ENCODE results near the gene RASGEF1C. TPM values are rescaled to one million over a fixed set of nuclear protein-coding genes. Genes with fewer than 3 reads are reported as not detected.

Gene RASGEF1C
- total RNA-seq, 1 experiment from 2014 or later: 0.29 TPM

DNA sequence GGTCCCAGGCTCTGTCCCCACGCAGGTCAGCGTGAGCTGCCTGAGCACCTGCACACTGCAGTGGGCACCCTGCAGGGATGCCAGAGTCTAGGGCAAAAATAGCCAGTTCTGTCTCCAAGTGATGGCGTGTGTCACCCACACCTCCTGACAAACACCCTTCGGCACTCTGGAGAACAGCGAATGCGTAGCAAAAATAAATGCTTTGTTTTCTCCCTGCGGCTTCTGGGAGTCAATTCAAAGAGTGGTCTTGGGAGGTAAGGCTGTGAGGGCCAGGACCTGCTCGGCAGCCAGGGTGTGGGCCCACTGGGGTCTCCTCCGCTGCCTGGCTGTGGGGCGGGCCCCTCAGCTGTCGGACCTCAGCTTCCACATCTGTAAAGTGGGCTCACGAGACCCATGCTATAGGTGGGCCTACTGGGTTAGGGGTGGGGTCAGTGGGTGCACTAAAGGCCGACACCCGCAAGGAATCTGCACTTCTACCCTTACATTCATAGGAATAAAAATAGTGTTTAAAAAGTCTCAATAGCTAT, 37.4 kb downstream of the RASGEF1C start:
- no peaks in the 10 kb centered on the region for H3F3A ChIP-seq (ENCODE audit: low read length, unreplicated experiment)
- H3K4me2 ChIP-seq (ENCODE audit: low read length): no peak overlapping the region
- H3K4me1 ChIP-seq (ENCODE audit: insufficient read depth, low read length): no peaks in the 10 kb centered on the region
- no peaks in the 10 kb centered on the region for H3K9me3 ChIP-seq (ENCODE audit: low read length)
- no peaks in the 10 kb centered on the region for H3K79me2 ChIP-seq (ENCODE audit: low read length)
- POLR2A ChIA-PET (ENCODE audit: unreplicated experiment): no interaction called here
- no TSS peak for BruUV-seq (replicated peaks)
- no peaks in the 10 kb centered on the region for H3K36me3 ChIP-seq (ENCODE audit: low read depth, low read length)
- H3K27me3 ChIP-seq (ENCODE audit: low read length): no peaks in the 10 kb centered on the region
- CTCF ChIA-PET: no interaction called here
- no peak overlapping the region for H2AFZ ChIP-seq (ENCODE audit: low read length)
- H3K9me2 ChIP-seq (replicated peaks; ENCODE audit: low read length): no peaks in the 10 kb centered on the region
- no peak for DNase-seq
- H3K9ac ChIP-seq (ENCODE audit: low read length): no peak overlapping the region
- no peak for TF ChIP-seq EZH2phosphoT487 (IDR thresholded peaks at IDR 0.05; ENCODE audit: borderline replicate concordance, low read length)
- TF ChIP-seq CTCF (conservative IDR thresholded peaks at IDR 0.05; ENCODE audit: low read depth, low read length): no peak
- no peak for TF ChIP-seq EZH2 (IDR thresholded peaks at IDR 0.05; ENCODE audit: low read length, unreplicated experiment)
- intact Hi-C loops (cut with micrococcal nuclease): no loop called here
- H4K20me1 ChIP-seq (ENCODE audit: low read length): no peaks in the 10 kb centered on the region
- no peak overlapping the region for H3K4me3 ChIP-seq (ENCODE audit: low read length)
- no peak for ATAC-seq
- no peak overlapping the region for H3K27ac ChIP-seq (ENCODE audit: low read length)

- CTCF ChIA-PET: no interaction called here
Observed at GRCh38 chr5:180170810-180171567, 38.0 kb downstream of the RASGEF1C start.

More at GRCh38 chr5:180170810-180171567, 38.0 kb downstream of the RASGEF1C start:
- Histone ChIP-seq H3K4me3 (ENCODE audit: low read length) (no peak overlapping the region), H3K4me2 (ENCODE audit: low read length) (no peak overlapping the region), H3K27me3 (ENCODE audit: low read length) (no peaks in the 10 kb centered on the region), H2AFZ (ENCODE audit: low read length) (no peak overlapping the region), H4K20me1 (ENCODE audit: low read length) (no peaks in the 10 kb centered on the region), H3K27ac (ENCODE audit: low read length) (no peak overlapping the region), H3K36me3 (ENCODE audit: low read depth, low read length) (no peaks in the 10 kb centered on the region), H3K79me2 (ENCODE audit: low read length) (no peaks in the 10 kb centered on the region), H3K9me3 (ENCODE audit: low read length) (no peaks in the 10 kb centered on the region), H3F3A (ENCODE audit: low read length, unreplicated experiment) (no peaks in the 10 kb centered on the region), H3K9me2 (replicated peaks; ENCODE audit: low read length) (no peaks in the 10 kb centered on the region), H3K9ac (ENCODE audit: low read length) (no peak overlapping the region), H3K4me1 (ENCODE audit: insufficient read depth, low read length) (no peaks in the 10 kb centered on the region)
- no peak for ATAC-seq
- intact Hi-C loops (cut with micrococcal nuclease): no loop called here
- TF ChIP-seq EZH2 (IDR thresholded peaks at IDR 0.05; ENCODE audit: low read length, unreplicated experiment) (no peak), EZH2phosphoT487 (IDR thresholded peaks at IDR 0.05; ENCODE audit: borderline replicate concordance, low read length) (no peak), CTCF (conservative IDR thresholded peaks at IDR 0.05; ENCODE audit: low read depth, low read length) (no peak)
- POLR2A ChIA-PET (ENCODE audit: unreplicated experiment): no interaction called here
- BruUV-seq (replicated peaks): no TSS peak
- no peak for DNase-seq

Measured in PC-3 (cell line).